ENCODE results near the gene DELE1.

DELE1 gene

GRCh38 chr5:141875795-141876627 is 47.7 kb upstream of the DELE1 start (continued):
- TF ChIP-seq, protein P1, sequence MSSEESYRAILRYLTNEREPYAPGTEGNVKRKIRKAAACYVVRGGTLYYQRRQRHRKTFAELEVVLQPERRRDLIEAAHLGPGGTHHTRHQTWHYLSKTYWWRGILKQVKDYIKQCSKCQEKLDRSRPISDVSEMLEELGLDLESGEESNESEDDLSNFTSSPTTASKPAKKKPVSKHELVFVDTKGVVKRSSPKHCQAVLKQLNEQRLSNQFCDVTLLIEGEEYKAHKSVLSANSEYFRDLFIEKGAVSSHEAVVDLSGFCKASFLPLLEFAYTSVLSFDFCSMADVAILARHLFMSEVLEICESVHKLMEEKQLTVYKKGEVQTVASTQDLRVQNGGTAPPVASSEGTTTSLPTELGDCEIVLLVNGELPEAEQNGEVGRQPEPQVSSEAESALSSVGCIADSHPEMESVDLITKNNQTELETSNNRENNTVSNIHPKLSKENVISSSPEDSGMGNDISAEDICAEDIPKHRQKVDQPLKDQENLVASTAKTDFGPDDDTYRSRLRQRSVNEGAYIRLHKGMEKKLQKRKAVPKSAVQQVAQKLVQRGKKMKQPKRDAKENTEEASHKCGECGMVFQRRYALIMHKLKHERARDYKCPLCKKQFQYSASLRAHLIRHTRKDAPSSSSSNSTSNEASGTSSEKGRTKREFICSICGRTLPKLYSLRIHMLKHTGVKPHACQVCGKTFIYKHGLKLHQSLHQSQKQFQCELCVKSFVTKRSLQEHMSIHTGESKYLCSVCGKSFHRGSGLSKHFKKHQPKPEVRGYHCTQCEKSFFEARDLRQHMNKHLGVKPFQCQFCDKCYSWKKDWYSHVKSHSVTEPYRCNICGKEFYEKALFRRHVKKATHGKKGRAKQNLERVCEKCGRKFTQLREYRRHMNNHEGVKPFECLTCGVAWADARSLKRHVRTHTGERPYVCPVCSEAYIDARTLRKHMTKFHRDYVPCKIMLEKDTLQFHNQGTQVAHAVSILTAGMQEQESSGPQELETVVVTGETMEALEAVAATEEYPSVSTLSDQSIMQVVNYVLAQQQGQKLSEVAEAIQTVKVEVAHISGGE (tag by site-specific recombination; conservative IDR thresholded peaks at IDR 0.05; ENCODE audit: low read depth) = no peak; the same call in 1 of the 2 replicates
- TF ChIP-seq, protein P2, sequence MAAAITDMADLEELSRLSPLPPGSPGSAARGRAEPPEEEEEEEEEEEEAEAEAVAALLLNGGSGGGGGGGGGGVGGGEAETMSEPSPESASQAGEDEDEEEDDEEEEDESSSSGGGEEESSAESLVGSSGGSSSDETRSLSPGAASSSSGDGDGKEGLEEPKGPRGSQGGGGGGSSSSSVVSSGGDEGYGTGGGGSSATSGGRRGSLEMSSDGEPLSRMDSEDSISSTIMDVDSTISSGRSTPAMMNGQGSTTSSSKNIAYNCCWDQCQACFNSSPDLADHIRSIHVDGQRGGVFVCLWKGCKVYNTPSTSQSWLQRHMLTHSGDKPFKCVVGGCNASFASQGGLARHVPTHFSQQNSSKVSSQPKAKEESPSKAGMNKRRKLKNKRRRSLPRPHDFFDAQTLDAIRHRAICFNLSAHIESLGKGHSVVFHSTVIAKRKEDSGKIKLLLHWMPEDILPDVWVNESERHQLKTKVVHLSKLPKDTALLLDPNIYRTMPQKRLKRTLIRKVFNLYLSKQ (tag by site-specific recombination; IDR thresholded peaks at IDR 0.05; ENCODE audit: borderline replicate concordance) = no peak
- TF ChIP-seq ZNF549 (tag by site-specific recombination; IDR thresholded peaks at IDR 0.05) = no peak
- TF ChIP-seq GLI4 (tag by site-specific recombination; IDR thresholded peaks at IDR 0.05) = no peak
- no peak for TF ChIP-seq ZNF473 (tag by site-specific recombination; IDR thresholded peaks at IDR 0.05)
- no peak for TF ChIP-seq ZNF664 (tag by site-specific recombination; IDR thresholded peaks at IDR 0.05)
- peak; percentile 28; the same call in 1 of the 2 replicates for TF ChIP-seq SP2 (tag by site-specific recombination; IDR thresholded peaks at IDR 0.05)
- peak; percentile 87 for TF ChIP-seq KLF17 (tag by site-specific recombination; IDR thresholded peaks at IDR 0.05)
- TF ChIP-seq RBAK (tag by site-specific recombination; IDR thresholded peaks at IDR 0.05) = no peak
- TF ChIP-seq ZSCAN18 (tag by site-specific recombination; IDR thresholded peaks at IDR 0.05) = no peak
- no peak for TF ChIP-seq ZBTB7A (tag by site-specific recombination; IDR thresholded peaks at IDR 0.05; ENCODE audit: low read depth)
- TF ChIP-seq, protein P3, sequence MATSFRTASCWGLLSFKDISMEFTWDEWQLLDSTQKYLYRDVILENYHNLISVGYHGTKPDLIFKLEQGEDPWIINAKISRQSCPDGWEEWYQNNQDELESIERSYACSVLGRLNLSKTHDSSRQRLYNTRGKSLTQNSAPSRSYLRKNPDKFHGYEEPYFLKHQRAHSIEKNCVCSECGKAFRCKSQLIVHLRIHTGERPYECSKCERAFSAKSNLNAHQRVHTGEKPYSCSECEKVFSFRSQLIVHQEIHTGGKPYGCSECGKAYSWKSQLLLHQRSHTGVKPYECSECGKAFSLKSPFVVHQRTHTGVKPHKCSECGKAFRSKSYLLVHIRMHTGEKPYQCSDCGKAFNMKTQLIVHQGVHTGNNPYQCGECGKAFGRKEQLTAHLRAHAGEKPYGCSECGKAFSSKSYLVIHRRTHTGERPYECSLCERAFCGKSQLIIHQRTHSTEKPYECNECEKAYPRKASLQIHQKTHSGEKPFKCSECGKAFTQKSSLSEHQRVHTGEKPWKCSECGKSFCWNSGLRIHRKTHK (tag by site-specific recombination; IDR thresholded peaks at IDR 0.05) = no peak
- no peak; the same call in 1 of the 2 replicates for TF ChIP-seq KLF16 (tag by site-specific recombination; IDR thresholded peaks at IDR 0.05)
- TF ChIP-seq ZNF555 (tag by site-specific recombination; conservative IDR thresholded peaks at IDR 0.05) = no peak
- TF ChIP-seq KLF9 (tag by site-specific recombination; IDR thresholded peaks at IDR 0.05; ENCODE audit: low read depth) = peak; percentile 48
- TF ChIP-seq, protein P4, sequence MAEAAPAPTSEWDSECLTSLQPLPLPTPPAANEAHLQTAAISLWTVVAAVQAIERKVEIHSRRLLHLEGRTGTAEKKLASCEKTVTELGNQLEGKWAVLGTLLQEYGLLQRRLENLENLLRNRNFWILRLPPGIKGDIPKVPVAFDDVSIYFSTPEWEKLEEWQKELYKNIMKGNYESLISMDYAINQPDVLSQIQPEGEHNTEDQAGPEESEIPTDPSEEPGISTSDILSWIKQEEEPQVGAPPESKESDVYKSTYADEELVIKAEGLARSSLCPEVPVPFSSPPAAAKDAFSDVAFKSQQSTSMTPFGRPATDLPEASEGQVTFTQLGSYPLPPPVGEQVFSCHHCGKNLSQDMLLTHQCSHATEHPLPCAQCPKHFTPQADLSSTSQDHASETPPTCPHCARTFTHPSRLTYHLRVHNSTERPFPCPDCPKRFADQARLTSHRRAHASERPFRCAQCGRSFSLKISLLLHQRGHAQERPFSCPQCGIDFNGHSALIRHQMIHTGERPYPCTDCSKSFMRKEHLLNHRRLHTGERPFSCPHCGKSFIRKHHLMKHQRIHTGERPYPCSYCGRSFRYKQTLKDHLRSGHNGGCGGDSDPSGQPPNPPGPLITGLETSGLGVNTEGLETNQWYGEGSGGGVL (tag by site-specific recombination; IDR thresholded peaks at IDR 0.05) = peak; percentile 96
- no peak for TF ChIP-seq SALL2 (tag by site-specific recombination; IDR thresholded peaks at IDR 0.05; ENCODE audit: borderline replicate concordance)
- TF ChIP-seq ZNF221 (tag by site-specific recombination; IDR thresholded peaks at IDR 0.05; ENCODE audit: borderline replicate concordance) = no peak
- no peak for TF ChIP-seq HIC1 (tag by site-specific recombination; IDR thresholded peaks at IDR 0.05)
- TF ChIP-seq ZNF366 (tag by site-specific recombination; conservative IDR thresholded peaks at IDR 0.05) = no peak
- peak; percentile 11; the same call in 1 of the 2 replicates for TF ChIP-seq ZNF394 (tag by site-specific recombination; IDR thresholded peaks at IDR 0.05; ENCODE audit: borderline replicate concordance)
- TF ChIP-seq ZFP3 (tag by site-specific recombination; IDR thresholded peaks at IDR 0.05; ENCODE audit: low read depth) = no peak
- TF ChIP-seq ZNF843 (tag by site-specific recombination; IDR thresholded peaks at IDR 0.05) = no peak
- TF ChIP-seq ZEB2 (tag by site-specific recombination; IDR thresholded peaks at IDR 0.05) = no peak
- TF ChIP-seq ZNF658 (tag by site-specific recombination; IDR thresholded peaks at IDR 0.05) = no peak
- TF ChIP-seq ZNF776 (tag by site-specific recombination; IDR thresholded peaks at IDR 0.05; ENCODE audit: borderline replicate concordance) = no peak

All from HEK293 (cell line).